Panc1 (cell line): ENCODE results near the gene DDIAS.

Experiments used
- POLR2AphosphoS5 ChIP-seq: IDR thresholded peaks from 2 replicates; pipeline ENCODE4 v1.6.1; 2012; ENCODE audit warnings: mild to moderate bottlenecking, low read depth, low read length, moderate library complexity
- TCF7L2 ChIP-seq: IDR thresholded peaks from 2 replicates; pipeline ENCODE4 v1.6.1; 2011; ENCODE audit warnings: mild to moderate bottlenecking, low read depth, low read length, inconsistent platforms
- TF ChIP-seq, protein P1 (sequence below): fragments of 450-650 bp; IDR thresholded peaks from 2 replicates; pipeline ENCODE4 v1.5.1; 2017; ENCODE audit warnings: mild to moderate bottlenecking

DNA sequence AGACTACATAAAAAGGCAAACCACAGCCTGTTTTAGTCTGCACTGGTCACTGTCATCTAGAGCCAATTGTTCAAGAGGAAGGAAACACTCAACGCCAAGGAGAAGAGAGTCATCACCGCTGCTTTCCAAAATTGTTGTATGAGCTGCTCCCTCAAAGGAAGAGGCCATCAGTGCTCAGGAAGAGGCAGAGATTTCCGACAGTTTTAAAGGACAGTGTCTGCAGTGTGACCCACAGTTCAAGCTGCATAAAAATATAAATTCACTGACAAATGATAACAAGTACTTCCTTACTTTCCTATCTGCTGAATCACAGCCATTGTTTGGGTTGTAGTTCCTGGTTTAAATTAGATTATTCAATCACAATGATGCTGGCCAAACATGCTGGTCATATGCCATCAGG lies 17.7 kb upstream of the DDIAS start:
- TF ChIP-seq, protein P1, sequence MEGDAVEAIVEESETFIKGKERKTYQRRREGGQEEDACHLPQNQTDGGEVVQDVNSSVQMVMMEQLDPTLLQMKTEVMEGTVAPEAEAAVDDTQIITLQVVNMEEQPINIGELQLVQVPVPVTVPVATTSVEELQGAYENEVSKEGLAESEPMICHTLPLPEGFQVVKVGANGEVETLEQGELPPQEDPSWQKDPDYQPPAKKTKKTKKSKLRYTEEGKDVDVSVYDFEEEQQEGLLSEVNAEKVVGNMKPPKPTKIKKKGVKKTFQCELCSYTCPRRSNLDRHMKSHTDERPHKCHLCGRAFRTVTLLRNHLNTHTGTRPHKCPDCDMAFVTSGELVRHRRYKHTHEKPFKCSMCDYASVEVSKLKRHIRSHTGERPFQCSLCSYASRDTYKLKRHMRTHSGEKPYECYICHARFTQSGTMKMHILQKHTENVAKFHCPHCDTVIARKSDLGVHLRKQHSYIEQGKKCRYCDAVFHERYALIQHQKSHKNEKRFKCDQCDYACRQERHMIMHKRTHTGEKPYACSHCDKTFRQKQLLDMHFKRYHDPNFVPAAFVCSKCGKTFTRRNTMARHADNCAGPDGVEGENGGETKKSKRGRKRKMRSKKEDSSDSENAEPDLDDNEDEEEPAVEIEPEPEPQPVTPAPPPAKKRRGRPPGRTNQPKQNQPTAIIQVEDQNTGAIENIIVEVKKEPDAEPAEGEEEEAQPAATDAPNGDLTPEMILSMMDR: no peak
- no peak for TF ChIP-seq POLR2AphosphoS5
- TF ChIP-seq TCF7L2: no peak
